Measurements from ENCODE around the gene GABRR2.

The GABRR2 gene

DNA sequence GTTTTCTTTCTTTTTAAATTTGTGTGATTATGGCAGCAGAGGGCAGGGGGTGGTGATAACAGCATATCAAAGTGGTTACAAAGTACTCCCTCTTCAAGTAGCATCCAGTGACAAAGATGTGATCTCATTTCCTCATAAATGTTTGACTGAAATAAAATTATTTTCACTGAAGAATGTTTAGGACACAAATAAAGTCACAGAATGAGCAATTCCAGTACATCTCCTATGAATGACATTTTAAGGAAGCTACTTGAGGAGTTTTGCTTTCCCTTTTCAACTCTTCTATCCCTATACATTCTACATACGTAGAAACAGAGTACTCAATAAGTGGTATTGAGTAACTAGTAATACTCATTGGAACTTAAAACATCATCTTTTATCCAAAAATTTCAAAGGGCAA, 13.9 kb upstream of the GABRR2 start:
- H3K4me3 ChIP-seq (replicated peaks; ENCODE audit: low read depth, low read length): no peak overlapping the region
- DNase-seq (ENCODE audit: low read depth): no peak
- TF ChIP-seq, protein P1, sequence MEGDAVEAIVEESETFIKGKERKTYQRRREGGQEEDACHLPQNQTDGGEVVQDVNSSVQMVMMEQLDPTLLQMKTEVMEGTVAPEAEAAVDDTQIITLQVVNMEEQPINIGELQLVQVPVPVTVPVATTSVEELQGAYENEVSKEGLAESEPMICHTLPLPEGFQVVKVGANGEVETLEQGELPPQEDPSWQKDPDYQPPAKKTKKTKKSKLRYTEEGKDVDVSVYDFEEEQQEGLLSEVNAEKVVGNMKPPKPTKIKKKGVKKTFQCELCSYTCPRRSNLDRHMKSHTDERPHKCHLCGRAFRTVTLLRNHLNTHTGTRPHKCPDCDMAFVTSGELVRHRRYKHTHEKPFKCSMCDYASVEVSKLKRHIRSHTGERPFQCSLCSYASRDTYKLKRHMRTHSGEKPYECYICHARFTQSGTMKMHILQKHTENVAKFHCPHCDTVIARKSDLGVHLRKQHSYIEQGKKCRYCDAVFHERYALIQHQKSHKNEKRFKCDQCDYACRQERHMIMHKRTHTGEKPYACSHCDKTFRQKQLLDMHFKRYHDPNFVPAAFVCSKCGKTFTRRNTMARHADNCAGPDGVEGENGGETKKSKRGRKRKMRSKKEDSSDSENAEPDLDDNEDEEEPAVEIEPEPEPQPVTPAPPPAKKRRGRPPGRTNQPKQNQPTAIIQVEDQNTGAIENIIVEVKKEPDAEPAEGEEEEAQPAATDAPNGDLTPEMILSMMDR (IDR thresholded peaks at IDR 0.05; ENCODE audit: low read length, missing control alignments): no peak

DNA sequence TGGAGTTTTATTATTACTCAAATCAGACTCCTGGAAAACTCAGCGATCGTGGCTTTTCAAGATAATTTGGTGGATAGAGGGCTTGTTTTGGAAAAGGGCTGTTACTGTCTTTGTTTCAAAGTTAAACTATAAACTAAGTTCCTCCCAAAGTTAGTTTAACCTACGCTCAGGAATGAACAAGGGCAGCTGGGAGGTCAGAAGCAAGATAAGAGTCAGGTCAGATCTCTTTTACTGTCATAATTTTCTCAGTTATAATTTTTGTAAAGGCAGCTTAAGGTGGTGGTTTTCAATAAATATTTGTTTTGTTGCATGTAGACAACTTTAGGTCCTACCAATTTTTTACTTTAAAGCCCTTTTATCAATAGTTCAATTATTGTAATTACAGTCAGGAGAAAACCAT, 9.2 kb upstream of the GABRR2 start:
- H3K4me3 ChIP-seq (replicated peaks; ENCODE audit: low read depth, low read length): no peak overlapping the region
- TF ChIP-seq, protein P1 (IDR thresholded peaks at IDR 0.05; ENCODE audit: low read length, missing control alignments): no peak
- no peak for DNase-seq (ENCODE audit: low read depth)

DNA sequence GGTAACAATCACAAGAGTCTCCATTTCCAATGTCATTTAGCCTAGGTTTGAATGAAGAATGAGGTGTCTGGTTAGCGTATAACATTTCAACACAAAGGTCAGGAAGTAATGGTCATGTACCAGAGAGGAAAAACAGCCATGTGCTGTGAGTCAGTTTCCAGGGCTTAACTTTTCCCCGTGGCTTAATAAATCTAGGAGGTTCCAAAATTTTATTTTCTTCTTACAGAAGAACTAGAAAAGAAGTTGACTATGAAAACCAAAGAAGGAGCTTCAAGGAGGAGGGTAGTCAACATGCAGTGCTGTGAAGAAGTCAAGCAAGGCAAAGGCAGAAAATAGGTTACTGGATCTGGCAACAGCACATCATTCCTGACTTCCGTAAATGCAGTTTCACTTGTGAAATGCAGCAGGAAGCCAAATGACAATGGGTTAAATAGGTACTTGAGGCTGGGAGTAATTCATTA, 8.4 kb upstream of the GABRR2 start:
- DNase-seq (ENCODE audit: low read depth): peak; percentile 56
- TF ChIP-seq, protein P1 (IDR thresholded peaks at IDR 0.05; ENCODE audit: low read length, missing control alignments): no peak
- H3K4me3 ChIP-seq (replicated peaks; ENCODE audit: low read depth, low read length): no peak overlapping the region

DNA sequence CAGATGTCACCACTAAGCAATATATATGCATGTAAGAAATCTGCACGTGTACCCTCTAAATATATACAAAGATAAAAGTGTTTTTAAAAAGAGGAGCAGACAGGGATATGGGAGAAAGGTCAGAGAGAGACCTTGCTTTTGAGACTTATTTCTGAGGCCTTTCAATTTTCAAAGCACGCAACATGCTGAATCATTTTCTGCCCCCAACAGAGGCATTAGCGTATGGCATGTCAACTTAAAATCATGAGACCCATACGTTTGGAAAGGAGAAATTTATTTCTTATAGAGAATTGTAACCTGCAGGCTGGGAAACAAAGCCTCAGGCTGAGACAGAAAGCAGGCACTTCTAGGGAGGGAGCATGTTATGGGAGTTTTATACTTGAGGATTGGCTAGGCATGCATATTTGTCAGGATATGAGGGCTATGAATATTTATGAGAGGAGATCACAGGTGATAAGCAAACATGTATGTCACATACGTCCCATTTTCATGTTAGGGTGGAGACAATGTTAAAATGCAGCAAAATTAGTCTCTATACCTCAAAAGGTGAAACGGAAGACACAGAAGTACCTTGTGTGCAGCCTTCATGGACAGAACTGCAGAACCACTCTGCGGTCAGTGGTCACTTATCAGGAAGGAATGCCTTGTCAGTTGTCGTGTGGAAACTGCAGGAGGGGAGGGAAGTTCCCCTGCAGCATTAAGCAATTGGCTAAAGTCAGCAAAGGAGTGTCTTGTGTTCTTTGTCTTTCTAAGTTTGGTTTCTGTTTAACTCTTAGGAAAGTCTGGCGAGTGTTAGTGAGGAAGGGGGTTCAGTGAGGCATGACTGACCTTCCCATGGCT, 6.3 kb upstream of the GABRR2 start:
- DNase-seq (ENCODE audit: low read depth): no peak
- TF ChIP-seq, protein P1 (IDR thresholded peaks at IDR 0.05; ENCODE audit: low read length, missing control alignments): no peak
- no peak overlapping the region for H3K4me3 ChIP-seq (replicated peaks; ENCODE audit: low read depth, low read length)

DNA sequence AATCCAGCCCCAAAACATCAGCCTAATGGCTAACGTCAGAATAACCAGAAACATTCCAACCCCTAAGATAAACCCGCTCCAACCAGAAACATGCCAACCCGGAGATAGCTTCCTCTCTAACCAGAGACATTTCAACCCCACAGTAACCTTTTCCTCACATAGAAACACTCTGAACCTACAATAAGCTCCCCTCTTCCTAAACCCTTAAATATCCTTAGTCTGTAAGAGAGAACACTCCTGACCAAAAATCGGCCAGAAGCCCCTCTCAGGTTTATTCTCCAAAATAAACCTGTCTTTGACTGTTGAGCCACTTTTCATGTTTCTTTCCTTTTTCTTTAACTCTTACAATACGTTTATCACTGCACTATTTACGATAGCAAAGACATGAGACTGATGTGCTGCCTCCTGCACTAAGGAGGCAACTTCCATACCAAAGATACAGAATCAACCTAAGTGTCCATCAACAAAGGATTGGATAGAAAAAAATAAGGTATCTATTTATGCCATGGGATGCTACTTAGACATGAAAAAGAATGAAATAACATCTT, 5.0 kb upstream of the GABRR2 start:
- TF ChIP-seq, protein P1 (IDR thresholded peaks at IDR 0.05; ENCODE audit: low read length, missing control alignments): no peak

DNA sequence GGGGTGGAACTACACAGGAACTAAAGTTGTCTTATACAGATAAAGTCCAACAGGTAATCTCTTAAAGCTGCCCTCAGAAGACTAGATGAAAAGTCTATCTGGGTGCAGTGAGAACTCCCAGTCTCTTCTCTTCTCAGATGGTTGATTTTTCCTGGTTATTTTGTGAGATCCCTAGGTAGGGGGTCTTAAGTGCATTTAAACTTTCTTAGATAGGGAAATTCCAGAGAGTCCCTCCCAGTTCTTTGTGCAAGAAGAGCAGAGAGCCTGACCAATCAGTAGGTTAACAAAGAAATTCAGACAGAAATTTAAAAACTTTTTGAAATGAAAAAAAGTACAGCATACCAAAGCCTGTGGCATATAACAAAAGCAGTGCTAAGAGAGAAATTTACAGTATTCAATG, 2.0 kb upstream of the GABRR2 start:
- H3K4me3 ChIP-seq (replicated peaks; ENCODE audit: low read depth, low read length): no peak overlapping the region
- TF ChIP-seq, protein P1 (IDR thresholded peaks at IDR 0.05; ENCODE audit: low read length, missing control alignments): no peak
- DNase-seq (ENCODE audit: low read depth): no peak

More for the DNA sequence above, 5.0 kb upstream of the GABRR2 start:
- no peak overlapping the region for H3K4me3 ChIP-seq (replicated peaks; ENCODE audit: low read depth, low read length)
- no peak for DNase-seq (ENCODE audit: low read depth)

All from fibroblast of pulmonary artery (primary cell).